ENCODE results near the gene RSL1D1. TPM values are rescaled to one million over a fixed set of nuclear protein-coding genes. Genes with fewer than 3 reads are reported as not detected.

RSL1D1 gene
- total and polyA plus RNA-seq, 9 of the 15 experiments (the other 6 are each of a cell fraction or from before 2014, with no cell fraction given): 259 to 753 (median 373) TPM

DNA sequence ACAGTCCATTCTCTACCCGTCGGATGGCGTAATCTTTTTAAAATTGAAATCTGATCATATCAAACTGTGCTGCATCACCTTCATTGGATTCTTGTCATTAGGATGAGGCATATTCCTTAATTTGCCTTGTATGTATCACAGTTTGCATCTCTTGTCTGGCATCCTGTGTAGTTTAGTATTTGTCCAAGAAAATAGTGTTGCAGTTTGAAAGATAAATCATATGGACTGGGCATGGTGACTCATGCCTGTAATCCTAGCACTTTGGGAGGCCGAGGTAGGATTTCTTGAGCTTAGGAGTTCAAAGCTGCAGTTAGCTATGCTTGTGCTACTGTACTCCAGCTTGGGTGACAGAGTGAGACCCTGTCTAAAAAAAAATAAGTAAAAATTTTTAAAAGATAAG, 5.8 kb upstream of the RSL1D1 start (continued):
- TF ChIP-seq MGA (IDR thresholded peaks at IDR 0.05): no peak
- peak; percentile 78 for TF ChIP-seq JUND (IDR thresholded peaks at IDR 0.05; ENCODE audit: borderline replicate concordance, low read depth, low read length)
- peak; percentile 77; the same call in 2 of the 3 replicates for TF ChIP-seq JUND (tag; IDR thresholded peaks at IDR 0.05; ENCODE audit: borderline replicate concordance, low read depth, low read length)
- no peak for TF ChIP-seq CCAR2 (IDR thresholded peaks at IDR 0.05; ENCODE audit: low read depth, low read length)
- TF ChIP-seq CBFA2T3 (IDR thresholded peaks at IDR 0.05): no peak
- no peak for TF ChIP-seq THRAP3 (IDR thresholded peaks at IDR 0.05; ENCODE audit: borderline replicate concordance)
- peak; percentile 81 for TF ChIP-seq ATF3 (IDR thresholded peaks at IDR 0.05)
- no peak for TF ChIP-seq ATF3 (CRISPR knock-in tag; conservative IDR thresholded peaks at IDR 0.05)
- no peak for TF ChIP-seq ILK (tag; IDR thresholded peaks at IDR 0.05; ENCODE audit: borderline replicate concordance, low read depth)
- TF ChIP-seq CBFA2T2 (conservative IDR thresholded peaks at IDR 0.05): no peak
- no peak for TF ChIP-seq PATZ1 (CRISPR knock-in tag; IDR thresholded peaks at IDR 0.05; ENCODE audit: borderline replicate concordance)
- TF ChIP-seq FOSL1 (tag; conservative IDR thresholded peaks at IDR 0.05): peak; percentile 62
- TF ChIP-seq PTBP1 (IDR thresholded peaks at IDR 0.05; ENCODE audit: low read depth, low read length): no peak
- no peak for TF ChIP-seq TAF1 (IDR thresholded peaks at IDR 0.05; ENCODE audit: control insufficient read depth, extremely low read depth, insufficient read depth, low read length, severe bottlenecking)
- TF ChIP-seq OTX1 (CRISPR knock-in tag; IDR thresholded peaks at IDR 0.05): no peak

Measured in K562 (cell line).